Progenitor cell of endocrine pancreas (in vitro differentiated cells): Measurements from ENCODE around the gene SPAG7. TPM values are rescaled to one million over a fixed set of nuclear protein-coding genes. Genes with fewer than 3 reads are reported as not detected.

ENCODE experiments used
- DNase-seq: peaks from one replicate; pipeline ENCODE4 v3.0.0; 2021; ENCODE audit warnings: low spot score; ENCODE audit not compliant: unreplicated experiment
- H3K27ac Mint-ChIP-seq: 2 replicates; pipeline ENCODE4 v1.8.0; 2021; ENCODE audit warnings: mild to moderate bottlenecking, moderate library complexity, mixed read lengths
- H3K27me3 Mint-ChIP-seq: 2 replicates; pipeline ENCODE4 v1.8.0; 2021; ENCODE audit warnings: mixed read lengths
- H3K36me3 Mint-ChIP-seq: 2 replicates; pipeline ENCODE4 v1.8.0; 2022; ENCODE audit warnings: mixed read lengths; ENCODE audit not compliant: insufficient read depth
- H3K4me1 Mint-ChIP-seq: 2 replicates; pipeline ENCODE4 v1.8.0; 2021; ENCODE audit warnings: low read depth, mixed read lengths
- H3K4me3 Mint-ChIP-seq: 2 replicates; pipeline ENCODE4 v1.8.0; 2021; ENCODE audit warnings: low read depth, mild to moderate bottlenecking, moderate library complexity, mixed read lengths
- H3K9me3 Mint-ChIP-seq: 2 replicates; pipeline ENCODE4 v1.8.0; 2021; ENCODE audit warnings: low read depth, mixed read lengths
- total RNA-seq: library from RNA; stranded (reverse); gene quantifications from 2 replicates; pipeline ENCODE4 v1.2.1, GENCODE V29; 2021
- TF ChIP-seq, protein P1 (sequence below): fragments of 200-600 bp; sonication (generic); IDR thresholded peaks from one replicate; pipeline ENCODE4 v1.5.0; 2021; ENCODE audit warnings: antibody characterized with exemption, mild to moderate bottlenecking; ENCODE audit not compliant: unreplicated experiment

Gene SPAG7
- total RNA-seq, 1 donor from 2014 or later, result 71.4 TPM

DNA sequence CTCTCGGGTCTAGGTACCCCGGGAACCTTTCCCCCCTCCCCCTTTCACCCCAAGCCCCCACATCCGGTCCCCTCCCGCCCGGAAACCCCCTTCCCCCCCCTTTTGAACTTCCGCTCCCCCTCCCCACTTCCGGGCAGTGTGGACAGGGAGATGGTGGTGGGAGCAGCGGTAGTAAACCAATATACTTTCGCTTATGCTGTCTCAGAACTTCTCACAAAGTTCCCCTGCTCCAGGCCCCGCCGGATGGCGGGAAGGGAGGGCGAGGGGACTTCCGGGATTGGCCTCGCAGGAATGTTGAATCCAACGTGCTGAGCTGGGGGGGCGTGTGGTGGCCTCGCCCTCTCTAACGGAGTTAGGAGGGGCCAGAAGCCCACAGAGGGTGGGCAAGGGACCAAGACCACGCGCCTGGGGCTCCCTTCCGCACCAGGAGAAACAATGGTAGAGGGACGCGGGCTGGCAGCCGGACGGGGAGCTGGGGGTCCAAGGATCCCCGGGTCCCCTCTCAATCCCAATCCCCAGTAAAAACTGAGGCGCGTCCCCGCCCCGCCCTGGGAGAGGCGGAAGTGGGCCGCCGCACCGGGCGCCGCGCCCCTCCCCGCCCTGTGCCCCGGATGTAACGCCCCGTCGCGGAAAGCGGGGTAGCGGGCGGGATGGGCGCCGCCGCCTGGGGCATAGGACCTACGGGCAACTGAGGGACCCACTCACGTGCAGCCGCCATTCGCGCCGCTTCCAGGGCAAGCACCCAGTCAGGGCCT lies 20.0 kb downstream of the SPAG7 start:
- H3K4me3 Mint-ChIP-seq, result peak overlapping the region; percentile 85
- peaks cover 34% of the 10 kb centered on the region for H3K4me1 Mint-ChIP-seq
- H3K9me3 Mint-ChIP-seq, result no peaks in the 10 kb centered on the region
- DNase-seq, result peak; percentile 36
- H3K27ac Mint-ChIP-seq, result peak overlapping the region; percentile 96
- H3K36me3 Mint-ChIP-seq, result peaks cover 7% of the 10 kb centered on the region
- TF ChIP-seq, protein P1, sequence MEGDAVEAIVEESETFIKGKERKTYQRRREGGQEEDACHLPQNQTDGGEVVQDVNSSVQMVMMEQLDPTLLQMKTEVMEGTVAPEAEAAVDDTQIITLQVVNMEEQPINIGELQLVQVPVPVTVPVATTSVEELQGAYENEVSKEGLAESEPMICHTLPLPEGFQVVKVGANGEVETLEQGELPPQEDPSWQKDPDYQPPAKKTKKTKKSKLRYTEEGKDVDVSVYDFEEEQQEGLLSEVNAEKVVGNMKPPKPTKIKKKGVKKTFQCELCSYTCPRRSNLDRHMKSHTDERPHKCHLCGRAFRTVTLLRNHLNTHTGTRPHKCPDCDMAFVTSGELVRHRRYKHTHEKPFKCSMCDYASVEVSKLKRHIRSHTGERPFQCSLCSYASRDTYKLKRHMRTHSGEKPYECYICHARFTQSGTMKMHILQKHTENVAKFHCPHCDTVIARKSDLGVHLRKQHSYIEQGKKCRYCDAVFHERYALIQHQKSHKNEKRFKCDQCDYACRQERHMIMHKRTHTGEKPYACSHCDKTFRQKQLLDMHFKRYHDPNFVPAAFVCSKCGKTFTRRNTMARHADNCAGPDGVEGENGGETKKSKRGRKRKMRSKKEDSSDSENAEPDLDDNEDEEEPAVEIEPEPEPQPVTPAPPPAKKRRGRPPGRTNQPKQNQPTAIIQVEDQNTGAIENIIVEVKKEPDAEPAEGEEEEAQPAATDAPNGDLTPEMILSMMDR, result no peak
- H3K27me3 Mint-ChIP-seq, result no peaks in the 10 kb centered on the region

DNA sequence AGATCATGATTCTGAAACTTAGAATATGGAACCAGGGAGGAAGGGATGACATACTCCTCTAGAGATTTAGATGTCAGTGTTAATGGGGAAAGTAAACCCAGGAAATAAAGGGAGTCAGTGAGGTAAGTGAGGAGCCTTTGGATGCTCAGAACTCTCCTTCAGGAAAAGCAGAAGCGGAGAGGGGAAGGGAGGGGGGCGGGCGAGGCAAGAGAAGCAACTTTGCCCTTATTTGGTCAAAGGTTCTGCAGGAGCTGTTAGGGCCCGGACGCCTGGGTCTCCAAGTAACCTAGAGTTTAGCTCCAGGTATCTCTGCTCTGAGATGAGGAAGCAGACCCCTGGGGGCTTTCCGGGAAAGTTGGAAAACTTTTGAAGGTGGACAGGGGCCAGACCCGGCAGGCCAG lies 20.6 kb downstream of the SPAG7 start:
- Mint-ChIP-seq H3K4me1 (peaks cover 34% of the 10 kb centered on the region), H3K4me3 (peak overlapping the region; percentile 85), H3K9me3 (no peaks in the 10 kb centered on the region), H3K36me3 (peaks cover 7% of the 10 kb centered on the region), H3K27me3 (no peaks in the 10 kb centered on the region), H3K27ac (peak overlapping the region; percentile 92)
- TF ChIP-seq, protein P1, result no peak
- DNase-seq, result no peak

DNA sequence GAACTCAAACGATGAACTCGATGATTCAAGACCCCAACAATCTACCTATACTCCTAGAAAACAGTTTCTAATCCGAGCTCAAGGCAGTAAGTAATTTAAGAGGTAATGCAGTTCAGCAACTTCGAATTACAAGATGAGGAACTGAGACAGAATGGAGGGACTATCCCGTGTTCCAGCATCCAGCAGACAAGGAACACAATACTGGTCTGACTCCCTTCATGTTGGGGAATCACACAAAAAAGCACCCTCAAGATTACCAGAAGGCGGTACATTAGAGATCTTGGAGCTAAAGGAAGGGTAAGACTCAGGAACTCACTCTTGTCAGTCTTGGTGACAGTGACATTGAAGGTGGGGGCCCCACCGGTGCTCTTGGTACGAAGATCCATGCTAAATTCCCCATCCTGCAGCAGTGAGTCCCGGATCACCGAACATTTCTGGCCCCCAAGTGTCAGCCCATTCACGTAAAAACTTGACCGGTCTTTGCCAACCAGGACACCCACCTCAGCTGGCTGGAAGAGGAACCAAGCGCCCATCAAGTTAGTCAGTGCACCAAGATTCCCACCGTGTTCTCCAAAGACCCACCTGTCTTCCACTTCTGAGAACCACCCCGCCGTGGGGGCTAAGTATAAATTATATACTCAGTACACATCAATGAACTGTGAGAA lies 21.2 kb downstream of the SPAG7 start:
- DNase-seq, result no peak
- H3K4me1 Mint-ChIP-seq, result peaks cover 33% of the 10 kb centered on the region
- no peaks in the 10 kb centered on the region for H3K9me3 Mint-ChIP-seq
- H3K36me3 Mint-ChIP-seq, result peaks cover 7% of the 10 kb centered on the region
- no peaks in the 10 kb centered on the region for H3K27me3 Mint-ChIP-seq
- TF ChIP-seq, protein P1, result no peak
- peak overlapping the region; percentile 92 for H3K27ac Mint-ChIP-seq
- H3K4me3 Mint-ChIP-seq, result peak overlapping the region; percentile 85

DNA sequence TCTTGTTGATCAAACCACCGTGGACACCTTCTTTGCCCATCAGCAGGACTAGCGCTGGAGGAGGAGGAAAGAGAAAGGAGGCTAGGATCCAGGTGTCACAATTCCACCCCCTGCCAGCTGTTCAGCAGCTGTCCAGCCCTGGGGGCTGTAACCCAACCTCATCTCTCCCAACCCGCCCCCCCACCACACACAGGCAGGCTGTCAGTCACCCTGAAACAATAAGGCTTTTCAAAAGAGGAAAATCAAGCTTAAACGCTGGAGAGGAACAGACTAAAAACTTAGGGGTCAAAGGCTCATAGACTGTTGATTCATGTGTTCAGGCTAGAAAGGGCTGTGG lies 21.7 kb downstream of the SPAG7 start:
- H3K4me1 Mint-ChIP-seq, result peaks cover 33% of the 10 kb centered on the region
- H3K27me3 Mint-ChIP-seq, result no peaks in the 10 kb centered on the region
- peak overlapping the region; percentile 85 for H3K4me3 Mint-ChIP-seq
- DNase-seq, result no peak
- TF ChIP-seq, protein P1, result no peak
- H3K36me3 Mint-ChIP-seq, result peaks cover 8% of the 10 kb centered on the region
- no peaks in the 10 kb centered on the region for H3K9me3 Mint-ChIP-seq
- H3K27ac Mint-ChIP-seq, result peak overlapping the region; percentile 92

DNA sequence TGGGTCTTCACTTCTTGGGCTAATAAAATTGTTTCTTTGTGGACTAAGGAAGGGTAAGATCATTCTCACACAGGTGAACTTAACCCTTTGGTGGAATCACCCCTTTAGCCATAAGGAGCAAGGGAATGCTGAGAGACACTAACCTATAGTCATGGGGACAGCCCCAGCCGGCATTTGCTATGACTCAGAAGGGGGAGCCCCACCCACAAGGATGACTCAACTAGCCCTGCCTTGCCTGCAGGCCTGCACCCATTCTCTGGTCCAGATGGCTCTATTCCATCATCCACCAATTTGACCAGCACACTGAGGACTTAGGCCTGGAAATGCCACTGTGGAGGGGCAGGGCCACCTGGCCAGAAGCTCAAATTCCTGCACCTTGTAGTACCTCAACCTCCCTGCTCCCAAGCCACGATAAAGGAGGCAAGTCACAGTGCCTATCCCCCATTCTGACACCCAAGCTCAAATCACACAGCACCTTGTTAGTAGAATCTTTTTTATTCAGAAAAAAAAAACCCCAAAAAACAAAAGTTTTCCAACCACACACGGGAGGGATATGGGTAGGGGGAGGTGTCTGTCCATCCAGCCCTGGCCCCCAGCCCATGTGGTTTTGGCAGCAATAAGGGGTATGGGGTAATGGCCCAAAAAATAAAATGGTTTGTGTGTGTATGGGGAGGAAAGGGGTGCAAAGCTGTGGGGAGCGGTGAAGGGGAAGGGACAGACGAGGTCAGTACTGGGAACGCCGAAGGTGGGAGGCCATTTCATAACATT lies 22.3 kb downstream of the SPAG7 start:
- peaks cover 8% of the 10 kb centered on the region for H3K36me3 Mint-ChIP-seq
- H3K4me3 Mint-ChIP-seq, result peak overlapping the region; percentile 55
- no peaks in the 10 kb centered on the region for H3K9me3 Mint-ChIP-seq
- no peak for DNase-seq
- TF ChIP-seq, protein P1, result no peak
- peak overlapping the region; percentile 73 for H3K27ac Mint-ChIP-seq
- peaks cover 29% of the 10 kb centered on the region for H3K4me1 Mint-ChIP-seq
- H3K27me3 Mint-ChIP-seq, result no peaks in the 10 kb centered on the region
